Neuronal stem cell (in vitro differentiated cells): ENCODE measurements around the gene NPIPB6.
"Not testable (repeated sequence)": the region's sequence is repeated elsewhere in the genome, so short reads cannot be mapped to it uniquely, and the experiment has no call there.

Source experiments
- DNase-seq: peaks from one replicate; pipeline ENCODE4 v3.0.0-alpha.2; 2013; ENCODE audit warnings: low spot score
- H2AFZ ChIP-seq: one replicate; pipeline ENCODE4 v1.6.1; 2013; ENCODE audit warnings: mild to moderate bottlenecking, low read length, inconsistent platforms
- H2AK5ac ChIP-seq: 2 replicates; pipeline ENCODE4 v1.6.1; 2013; ENCODE audit warnings: low read depth, mild to moderate bottlenecking, inconsistent platforms, low read length, moderate library complexity, mixed read lengths
- H2BK120ac ChIP-seq: 2 replicates; pipeline ENCODE4 v1.6.1; 2013; ENCODE audit warnings: low read depth, mild to moderate bottlenecking, inconsistent platforms, low read length, moderate library complexity, mixed read lengths
- H2BK12ac ChIP-seq: one replicate; pipeline ENCODE4 v1.6.1; 2013; ENCODE audit warnings: low read length, inconsistent platforms
- H2BK15ac ChIP-seq: 2 replicates; pipeline ENCODE4 v1.6.1; 2013; ENCODE audit warnings: mild to moderate bottlenecking, low read length, inconsistent platforms, mixed read lengths
- H2BK5ac ChIP-seq: one replicate; pipeline ENCODE4 v1.6.1; 2013; ENCODE audit warnings: inconsistent platforms, mild to moderate bottlenecking, low read length, moderate library complexity
- H3K14ac ChIP-seq: one replicate; pipeline ENCODE4 v1.6.1; 2013; ENCODE audit warnings: low read length, inconsistent platforms
- H3K18ac ChIP-seq: 2 replicates; pipeline ENCODE4 v1.6.1; 2013; ENCODE audit warnings: low read length, inconsistent platforms
- H3K23ac ChIP-seq: 2 replicates; pipeline ENCODE4 v1.6.1; 2013; ENCODE audit warnings: low read depth, mild to moderate bottlenecking, mixed read lengths, low read length, inconsistent platforms; ENCODE audit not compliant: poor library complexity
- H3K27ac ChIP-seq: replicated peaks from 3 replicates; pipeline ENCODE4 v1.5.1; 2013; ENCODE audit warnings: low read length, inconsistent platforms
- H3K27me3 ChIP-seq, 3 experiments: 2 replicates each; pipeline ENCODE4 v1.6.1; 2013; ENCODE audit warnings: low read length in 3 of 3, mild to moderate bottlenecking in 2 of 3, inconsistent platforms in 1 of 3, low read depth in 1 of 3, mixed read lengths in 1 of 3, moderate library complexity in 1 of 3; ENCODE audit not compliant: control insufficient read depth in 3 of 3, insufficient read depth in 3 of 3
- H3K36me3 ChIP-seq, 2 donors: replicated peaks in 1 of 2; 2 replicates each; pipeline ENCODE4 v1.6.1; 2013; ENCODE audit warnings: low read length in 2 of 2; ENCODE audit not compliant: control insufficient read depth in 2 of 2, insufficient read depth in 2 of 2
- H3K4ac ChIP-seq: 2 replicates; pipeline ENCODE4 v1.6.1; 2013; ENCODE audit warnings: inconsistent platforms, mild to moderate bottlenecking, low read length, moderate library complexity
- H3K4me1 ChIP-seq, 2 donors: 1 replicate in 1 of 2; 2 replicates in 1 of 2; pipeline ENCODE4 v1.6.1; 2013; ENCODE audit warnings: low read length in 2 of 2, low read depth in 1 of 2; ENCODE audit not compliant: control insufficient read depth in 2 of 2, insufficient read depth in 1 of 2
- H3K4me2 ChIP-seq: one replicate; pipeline ENCODE4 v1.6.1; 2013; ENCODE audit warnings: mild to moderate bottlenecking, low read length, inconsistent platforms; ENCODE audit not compliant: insufficient read depth, poor library complexity, severe bottlenecking
- H3K4me3 ChIP-seq, 2 donors: 2 replicates each; pipeline ENCODE4 v1.5.1; 2013; ENCODE audit warnings: low read length in 2 of 2, mild to moderate bottlenecking in 2 of 2, inconsistent platforms in 1 of 2, moderate library complexity in 1 of 2
- H3K79me1 ChIP-seq: one replicate; pipeline ENCODE4 v1.6.1; 2013; ENCODE audit warnings: low read depth, mild to moderate bottlenecking, inconsistent platforms, low read length, moderate library complexity
- H3K9ac ChIP-seq: one replicate; pipeline ENCODE4 v1.6.1; 2013; ENCODE audit warnings: mild to moderate bottlenecking, low read depth, low read length, inconsistent platforms; ENCODE audit not compliant: poor library complexity
- H3K9me3 ChIP-seq, 2 donors: replicated peaks in 1 of 2; 2 replicates each; pipeline versions ENCODE3 to v1.6.1; 2013; ENCODE audit warnings: low read length in 2 of 2, mild to moderate bottlenecking in 2 of 2, inconsistent platforms in 1 of 2, low read depth in 1 of 2, mixed read lengths in 1 of 2, moderate library complexity in 1 of 2; ENCODE audit not compliant: control insufficient read depth in 2 of 2, insufficient read depth in 1 of 2
- H4K8ac ChIP-seq: one replicate; pipeline ENCODE4 v1.6.1; 2013; ENCODE audit warnings: low read depth, mild to moderate bottlenecking, inconsistent platforms, low read length, moderate library complexity
- H4K91ac ChIP-seq: one replicate; pipeline ENCODE4 v1.6.1; 2013; ENCODE audit warnings: low read length, low read depth, mild to moderate bottlenecking, inconsistent platforms; ENCODE audit not compliant: poor library complexity
- WGBS, 2 donors: extraction: QIAGEN DNeasy Blood & Tissue Kit; methylation state at CpG; one replicate each; pipeline ENCODE4 v1.1.7; 2013; ENCODE audit warnings: missing lambda C conversion rate in 2 of 2, mixed read lengths in 1 of 2; ENCODE audit not compliant: insufficient read length in 2 of 2, insufficient replicate concordance in 1 of 2; ENCODE audit errors: extremely low coverage in 2 of 2; 5-methylcytosine and 5-hydroxymethylcytosine counted together

Gene NPIPB6

DNA sequence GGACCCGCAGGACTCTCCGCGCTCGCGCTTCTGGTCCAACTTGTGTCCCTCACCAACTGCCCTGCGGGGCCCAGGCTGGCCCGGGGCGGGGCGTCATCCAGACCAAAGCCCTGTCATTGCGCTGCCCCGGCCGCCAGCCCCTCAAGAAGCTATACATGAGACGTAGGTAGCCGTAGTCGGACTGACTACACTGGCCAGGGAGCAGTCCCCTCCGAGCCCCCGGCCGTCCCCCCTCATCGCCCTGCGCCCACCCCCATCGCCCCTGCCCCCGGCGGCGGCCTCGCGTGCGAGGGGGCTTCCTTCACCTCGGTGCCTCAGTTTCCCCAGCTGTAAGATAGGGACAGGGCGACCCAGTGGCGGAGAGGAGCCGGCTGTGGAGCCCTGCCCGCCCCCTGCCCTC is 4.6 kb upstream of the NPIPB6 start:
- not testable (repeated sequence) for H3K36me3 ChIP-seq, H3K4me3 ChIP-seq, H3K14ac ChIP-seq, H3K9ac ChIP-seq, H2AFZ ChIP-seq, DNase-seq, H2BK12ac ChIP-seq, H3K18ac ChIP-seq, H3K4ac ChIP-seq, H3K4me1 ChIP-seq, H2BK120ac ChIP-seq, H3K9me3 ChIP-seq, H3K4me2 ChIP-seq, H3K23ac ChIP-seq, H4K8ac ChIP-seq, H2BK15ac ChIP-seq, H4K91ac ChIP-seq, H2BK5ac ChIP-seq, H3K27me3 ChIP-seq, H2AK5ac ChIP-seq, H3K79me1 ChIP-seq, H3K27ac ChIP-seq
- WGBS, 2 donors, result no CpG with 5 or more reads among the region's 32 CpGs

DNA sequence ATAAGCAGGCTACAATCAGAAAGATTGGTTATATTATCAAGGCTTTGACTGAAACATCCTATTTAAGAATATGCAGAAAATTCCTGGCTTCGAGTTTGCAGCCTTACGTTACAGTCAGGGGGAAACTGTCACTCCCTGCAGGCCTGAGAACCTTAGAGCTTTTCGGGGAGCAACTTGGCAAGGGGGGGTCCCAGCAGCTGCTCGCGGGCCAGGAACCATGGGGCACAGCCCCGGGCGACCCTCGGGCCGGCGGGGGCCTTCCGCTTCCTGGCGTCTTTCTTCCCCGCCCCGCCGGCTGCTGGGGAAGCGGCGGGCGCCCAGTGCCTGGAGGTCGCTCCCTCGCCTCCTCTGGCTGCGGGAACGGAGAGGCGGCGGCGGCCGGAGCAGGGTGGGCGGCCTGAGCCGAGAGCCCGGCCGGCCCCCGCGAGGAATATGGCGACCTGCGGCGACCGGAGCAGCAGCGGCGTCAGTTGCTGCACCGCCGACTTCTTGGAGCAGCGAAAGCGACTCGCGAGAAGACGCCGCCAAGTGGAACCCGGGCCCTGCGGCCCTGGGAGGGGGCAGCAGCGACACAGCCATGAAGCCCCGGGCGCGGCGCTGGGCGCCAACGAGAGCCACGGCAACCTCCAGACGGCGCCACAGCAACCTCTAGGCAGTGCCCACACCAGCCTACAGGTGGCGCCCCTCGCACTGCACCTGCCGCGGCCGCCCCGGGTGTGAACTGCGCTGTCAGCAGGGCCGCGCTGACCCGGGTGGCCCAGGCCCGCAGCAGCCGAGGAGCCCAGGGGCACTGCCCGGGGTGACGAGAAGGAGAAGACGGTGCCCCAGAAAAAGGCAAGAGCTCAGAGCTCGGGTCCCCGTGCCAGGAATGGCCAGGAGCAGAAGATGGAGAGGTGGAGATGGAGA is 1.2 kb upstream of the NPIPB6 start:
- not testable (repeated sequence) for H3K27me3 ChIP-seq, H3K79me1 ChIP-seq, H2AK5ac ChIP-seq, H3K4ac ChIP-seq, H2AFZ ChIP-seq, H2BK120ac ChIP-seq, H3K4me3 ChIP-seq, H4K91ac ChIP-seq, H2BK5ac ChIP-seq, H4K8ac ChIP-seq, H2BK12ac ChIP-seq, H3K4me2 ChIP-seq, H3K23ac ChIP-seq, DNase-seq, H3K9me3 ChIP-seq, H3K27ac ChIP-seq, H3K18ac ChIP-seq, H3K36me3 ChIP-seq, H3K9ac ChIP-seq, H3K4me1 ChIP-seq, H3K14ac ChIP-seq, H2BK15ac ChIP-seq
- WGBS, 2 donors, result no CpG with 5 or more reads among the region's 75 CpGs

DNA sequence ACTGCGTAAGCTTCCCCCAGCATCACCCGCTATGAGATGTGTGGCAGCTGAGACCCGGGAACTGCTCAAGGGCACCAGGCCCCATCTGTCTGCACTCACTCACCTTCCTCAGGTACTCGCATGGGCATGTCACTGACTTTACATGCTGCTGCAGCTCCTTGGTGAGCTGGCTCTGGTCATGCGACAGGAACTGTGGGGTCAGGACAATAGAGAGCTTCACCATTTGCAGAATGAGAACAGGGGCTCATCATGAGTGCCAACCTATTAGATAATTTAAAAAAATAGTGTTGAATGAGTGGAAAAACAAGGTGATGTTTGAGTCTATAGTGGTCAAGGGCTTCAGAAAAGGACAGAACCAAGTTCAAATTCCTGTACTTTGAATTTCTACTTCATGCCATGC is 708 bp downstream of the NPIPB6 start:
- not testable (repeated sequence) for H3K4me1 ChIP-seq, H4K91ac ChIP-seq, H3K23ac ChIP-seq, H3K18ac ChIP-seq, H3K9me3 ChIP-seq, H3K14ac ChIP-seq, H3K4ac ChIP-seq, H4K8ac ChIP-seq, H2BK15ac ChIP-seq, H3K4me2 ChIP-seq, H2AFZ ChIP-seq, H2BK5ac ChIP-seq, H3K79me1 ChIP-seq, H2AK5ac ChIP-seq, H2BK12ac ChIP-seq, H2BK120ac ChIP-seq, H3K9ac ChIP-seq, H3K27ac ChIP-seq, H3K36me3 ChIP-seq, DNase-seq, H3K4me3 ChIP-seq, H3K27me3 ChIP-seq
- no CpG with 5 or more reads among the region's 5 CpGs for WGBS, 2 donors

DNA sequence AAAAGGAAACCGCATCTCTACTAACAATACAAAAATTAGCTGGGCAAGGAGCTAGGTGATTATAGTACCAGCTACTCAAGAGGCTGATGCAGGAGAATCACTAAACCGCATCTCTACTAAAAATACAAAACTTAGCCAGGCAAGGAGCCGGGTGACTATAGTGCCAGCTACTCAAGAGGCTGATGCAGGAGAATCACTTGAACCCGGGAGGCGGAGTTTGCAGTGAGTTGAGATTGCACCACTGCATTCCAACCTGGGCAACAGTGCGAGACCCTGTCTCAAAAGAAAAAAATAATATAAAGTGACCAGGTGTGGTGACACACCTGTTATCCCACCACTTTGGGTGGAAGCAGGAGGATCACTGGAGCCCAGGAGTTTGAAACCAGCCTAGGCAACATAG is 25.1 kb downstream of the NPIPB6 start:
- not testable (repeated sequence) for H3K4me2 ChIP-seq, H3K27ac ChIP-seq, H3K4me1 ChIP-seq, H4K8ac ChIP-seq, H2AK5ac ChIP-seq, DNase-seq, H3K27me3 ChIP-seq, H4K91ac ChIP-seq, H3K36me3 ChIP-seq, H2BK15ac ChIP-seq, H3K4ac ChIP-seq, H2AFZ ChIP-seq, H3K9ac ChIP-seq, H3K4me3 ChIP-seq, H3K9me3 ChIP-seq, H3K23ac ChIP-seq, H2BK120ac ChIP-seq, H2BK5ac ChIP-seq, H2BK12ac ChIP-seq, H3K14ac ChIP-seq, H3K18ac ChIP-seq, H3K79me1 ChIP-seq
- WGBS, 2 donors, result no CpG with 5 or more reads among the region's 6 CpGs
